ENCODE data around the gene RHOB.

- no peak for TF ChIP-seq POLR2A (IDR thresholded peaks at IDR 0.05)
- no peak for TF ChIP-seq CTCF (IDR thresholded peaks at IDR 0.05)
- TF ChIP-seq POLR2AphosphoS5 (IDR thresholded peaks at IDR 0.05) = no peak
- no peak for TF ChIP-seq EP300 (IDR thresholded peaks at IDR 0.05)
These were observed 21.1 kb downstream of the RHOB start for GRCh38 chr2:20467789-20468548.
